B cell (primary cell): ENCODE results near the gene RPTOR. TPM values are rescaled to one million over a fixed set of nuclear protein-coding genes. Genes with fewer than 3 reads are reported as not detected.

ENCODE experiments used
- ATAC-seq: fragments of 200-7000 bp; cut with Tn5 transposase; one replicate; pipeline ENCODE4 v1.10.0; 2021; ENCODE audit warnings: low read depth, mild to moderate bottlenecking, moderate number of reproducible peaks, moderate library complexity
- CTCF ChIA-PET: fragments of 350-600 bp; sonication (Branson Sonifier 250); formaldehyde crosslinking; loops from one replicate; lab custom pipeline; 2021; ENCODE audit warnings: antibody characterized with exemption, inconsistent platforms; lab: Charles Lee
- POLR2A ChIA-PET: fragments of 350-600 bp; sonication (Branson Sonifier 250); formaldehyde crosslinking; loops from one replicate; lab custom pipeline; 2021; ENCODE audit warnings: antibody characterized with exemption; lab: Charles Lee
- DNase-seq: peaks from one replicate; pipeline ENCODE4 v3.0.0; 2013
- H2AFZ ChIP-seq: 2 replicates; pipeline ENCODE4 v1.6.1; 2012; ENCODE audit warnings: mild to moderate bottlenecking, low read depth, low read length; ENCODE audit not compliant: insufficient read depth, poor library complexity, severe bottlenecking
- H3K27ac ChIP-seq, 2 donors: 1 replicate in 1 of 2; 2 replicates in 1 of 2; pipeline ENCODE4 v1.5.1; 2012 to 2013; ENCODE audit warnings: low read length in 2 of 2, mild to moderate bottlenecking in 2 of 2, moderate library complexity in 1 of 2
- H3K27me3 ChIP-seq, 4 experiments: fragments of 200-600 bp in 1 of 4; sonication (generic) in 1 of 4; replicated peaks in 1 of 4; 1 replicate in 2 of 4; 2 replicates in 2 of 4; pipeline versions ENCODE4 v1.6.1 to v1.7.0; 2013 to 2016; ENCODE audit warnings: low read length in 3 of 4, mild to moderate bottlenecking in 2 of 4, mixed read lengths in 1 of 4, moderate library complexity in 1 of 4; ENCODE audit not compliant: insufficient read depth in 4 of 4, control insufficient read depth in 3 of 4; ENCODE audit errors: control extremely low read depth in 1 of 4
- H3K36me3 ChIP-seq, 2 experiments: replicated peaks in 1 of 2; 1 replicate in 1 of 2; 2 replicates in 1 of 2; pipeline versions ENCODE4 v1.6.1 to v1.7.1; 2013; ENCODE audit warnings: low read length in 1 of 2; ENCODE audit not compliant: insufficient read depth in 2 of 2, control insufficient read depth in 1 of 2; ENCODE audit errors: control extremely low read depth in 1 of 2, extremely low read depth in 1 of 2
- H3K4me1 ChIP-seq, 2 donors: fragments of 200-600 bp in 1 of 2; sonication (generic) in 1 of 2; 1 replicate in 1 of 2; 2 replicates in 1 of 2; pipeline versions ENCODE4 v1.5.1 to v1.6.1; 2013 to 2017; ENCODE audit warnings: low read length in 2 of 2; ENCODE audit not compliant: control insufficient read depth in 2 of 2, insufficient read depth in 2 of 2
- H3K4me2 ChIP-seq: replicated peaks from 2 replicates; pipeline ENCODE3; 2012; ENCODE audit warnings: mild to moderate bottlenecking, low read depth, low read length; ENCODE audit not compliant: poor library complexity, severe bottlenecking
- H3K4me3 ChIP-seq, 5 experiments: fragments of 200-600 bp in 1 of 5; sonication (generic) in 1 of 5; 1 replicate in 3 of 5; 2 replicates in 2 of 5; pipeline versions ENCODE4 v1.5.1 to v1.7.0; 2011 to 2016; ENCODE audit warnings: low read length in 4 of 5, mild to moderate bottlenecking in 4 of 5, low read depth in 2 of 5, control low read depth in 1 of 5, moderate library complexity in 1 of 5; ENCODE audit not compliant: insufficient read depth in 1 of 5; ENCODE audit errors: control extremely low read depth in 1 of 5, extremely low read depth in 1 of 5
- H3K79me2 ChIP-seq: fragments of 200-600 bp; sonication (generic); one replicate; pipeline ENCODE4 v1.6.0; 2016; ENCODE audit warnings: low read length; ENCODE audit not compliant: control insufficient read depth, insufficient read depth
- H3K9ac ChIP-seq: fragments of 200-600 bp; sonication (generic); 2 replicates; pipeline ENCODE4 v1.6.1; 2017; ENCODE audit warnings: mild to moderate bottlenecking, low read length, moderate library complexity
- H3K9me3 ChIP-seq, 3 donors: one replicate each; pipeline versions ENCODE4 v1.6.1 to v1.7.1; 2013; ENCODE audit warnings: low read length in 2 of 3; ENCODE audit not compliant: control insufficient read depth in 2 of 3, insufficient read depth in 1 of 3; ENCODE audit errors: control extremely low read depth in 1 of 3
- H4K20me1 ChIP-seq: 2 replicates; pipeline ENCODE4 v1.6.0; 2012; ENCODE audit warnings: mild to moderate bottlenecking, low read length; ENCODE audit not compliant: insufficient read depth, control insufficient read depth, poor library complexity, severe bottlenecking
- H3K27ac Mint-ChIP-seq: one replicate; pipeline ENCODE4 v1.8.0; 2021; ENCODE audit warnings: mixed read lengths
- H3K27me3 Mint-ChIP-seq: one replicate; pipeline ENCODE4 v1.8.0; 2021; ENCODE audit warnings: mixed read lengths
- H3K4me1 Mint-ChIP-seq: one replicate; pipeline ENCODE4 v1.8.0; 2021; ENCODE audit warnings: mixed read lengths
- H3K4me3 Mint-ChIP-seq: one replicate; pipeline ENCODE4 v1.8.0; 2021; ENCODE audit warnings: mixed read lengths
- H3K9me3 Mint-ChIP-seq: one replicate; pipeline ENCODE4 v1.8.0; 2022; ENCODE audit warnings: mixed read lengths; ENCODE audit not compliant: insufficient read depth
- CTCF ChIP-seq: fragments of 200-600 bp; IDR thresholded peaks from one replicate; pipeline ENCODE4 v1.8.0; 2022; ENCODE audit warnings: antibody characterized with exemption, mild to moderate bottlenecking
- EZH2 ChIP-seq: IDR thresholded peaks from 2 replicates; pipeline ENCODE4 v1.6.1; 2012; ENCODE audit warnings: borderline replicate concordance, low read depth, mild to moderate bottlenecking, moderate library complexity, low read length; ENCODE audit not compliant: insufficient read depth, poor library complexity, severe bottlenecking
- WGBS: methylation state at CpG from one replicate; pipeline ENCODE4 v1.1.5; 2013; ENCODE audit warnings: missing lambda C conversion rate; ENCODE audit not compliant: insufficient coverage; 5-methylcytosine and 5-hydroxymethylcytosine counted together
- intact Hi-C: fragments of 100-400 bp; cut with micrococcal nuclease; formaldehyde crosslinking; loops from one replicate; pipeline ENCODE4 v1.10.0; 2022
- polyA plus RNA-seq: library from polyadenylated mRNA; depleted of rRNA; stranded (reverse); fragments of >200 nt; gene quantifications from 2 replicates; pipeline ENCODE4 v1.2.3, GENCODE V29; 2012
- total RNA-seq, 2 donors: library from RNA; stranded (reverse); fragments of 120-200 nt in 1 of 2; gene quantifications; 1 replicate in 1 of 2; 2 replicates in 1 of 2; pipeline versions ENCODE4 v1.2.3 to v1.2.4, GENCODE V29; 2013 to 2022

RPTOR gene
- total and polyA plus RNA-seq, 2 donors (not counting 1 experiment from before 2014, with no cell fraction given), result 13.4 to 58.8 TPM

GRCh38 chr17:80836971-80837481 lies 292.4 kb downstream of the RPTOR start:
- Histone ChIP-seq H3K36me3 (peaks cover 0 to 11% of the 10 kb centered on the region in 2 experiments), H4K20me1 (no peaks in the 10 kb centered on the region), H3K4me3 (no peak overlapping the region), H3K4me1 (peaks cover 12 to 14% of the 10 kb centered on the region in 2 donors), H3K4me2 (no peak overlapping the region), H2AFZ (no peak overlapping the region), H3K9ac (no peak overlapping the region), H3K9me3 (peaks cover 0 to 7% (median 0%) of the 10 kb centered on the region in 3 donors), H3K27me3 (no peaks in the 10 kb centered on the region), H3K79me2 (peaks cover 5% of the 10 kb centered on the region), H3K27ac (no peak overlapping the region)
- intact Hi-C loops, result no loop called here
- POLR2A ChIA-PET, result no interaction called here
- TF ChIP-seq CTCF, result no peak
- no peak for TF ChIP-seq EZH2
- Mint-ChIP-seq H3K4me3 (no peak overlapping the region), H3K4me1 (peaks cover 15% of the 10 kb centered on the region), H3K9me3 (no peaks in the 10 kb centered on the region), H3K27ac (no peak overlapping the region), H3K27me3 (no peaks in the 10 kb centered on the region)
- DNase-seq, result no peak
- WGBS, result over 99% methylated on average over 16 of the region's 16 CpGs
- no peak for ATAC-seq
- CTCF ChIA-PET, result no interaction called here

- H4K20me1 ChIP-seq, result no peaks in the 10 kb centered on the region
- POLR2A ChIA-PET, result no interaction called here
- Mint-ChIP-seq H3K27ac (no peak overlapping the region), H3K4me1 (peaks cover 8% of the 10 kb centered on the region), H3K4me3 (no peak overlapping the region), H3K9me3 (no peaks in the 10 kb centered on the region), H3K27me3 (no peaks in the 10 kb centered on the region)
- H3K4me2 ChIP-seq, result no peak overlapping the region
- peaks cover 0 to 11% of the 10 kb centered on the region in 2 experiments for H3K36me3 ChIP-seq
- H2AFZ ChIP-seq, result no peak overlapping the region
- DNase-seq (no peak), ATAC-seq (no peak)
- intact Hi-C loops, result no loop called here
- 99% methylated on average over 18 of the region's 18 CpGs for WGBS
- no peak overlapping the region for H3K27ac ChIP-seq
- TF ChIP-seq EZH2, result no peak
- TF ChIP-seq CTCF, result no peak
- no peak overlapping the region for H3K4me3 ChIP-seq
- H3K9ac ChIP-seq, result no peak overlapping the region
- H3K9me3 ChIP-seq, result peaks cover 0 to 7% (median 0%) of the 10 kb centered on the region in 3 donors
- H3K79me2 ChIP-seq, result peaks cover 5% of the 10 kb centered on the region
- H3K4me1 ChIP-seq, result peaks cover 5 to 7% of the 10 kb centered on the region in 2 donors
- CTCF ChIA-PET, result no interaction called here
- H3K27me3 ChIP-seq, result no peaks in the 10 kb centered on the region
Observed at GRCh38 chr17:80837711-80838110, 293.1 kb downstream of the RPTOR start.
